NCI-H2196 (cell line): Measurements from ENCODE around the gene EIF2B4.
"Not testable (repeated sequence)": the region's sequence is repeated elsewhere in the genome, so short reads cannot be mapped to it uniquely, and the experiment has no call there.

Source experiments
- DNase-seq: peaks from one replicate; lab custom pipeline; 2025; ENCODE audit not compliant: unreplicated experiment; lab: John Stamatoyannopoulos, UW

EIF2B4 gene

DNA sequence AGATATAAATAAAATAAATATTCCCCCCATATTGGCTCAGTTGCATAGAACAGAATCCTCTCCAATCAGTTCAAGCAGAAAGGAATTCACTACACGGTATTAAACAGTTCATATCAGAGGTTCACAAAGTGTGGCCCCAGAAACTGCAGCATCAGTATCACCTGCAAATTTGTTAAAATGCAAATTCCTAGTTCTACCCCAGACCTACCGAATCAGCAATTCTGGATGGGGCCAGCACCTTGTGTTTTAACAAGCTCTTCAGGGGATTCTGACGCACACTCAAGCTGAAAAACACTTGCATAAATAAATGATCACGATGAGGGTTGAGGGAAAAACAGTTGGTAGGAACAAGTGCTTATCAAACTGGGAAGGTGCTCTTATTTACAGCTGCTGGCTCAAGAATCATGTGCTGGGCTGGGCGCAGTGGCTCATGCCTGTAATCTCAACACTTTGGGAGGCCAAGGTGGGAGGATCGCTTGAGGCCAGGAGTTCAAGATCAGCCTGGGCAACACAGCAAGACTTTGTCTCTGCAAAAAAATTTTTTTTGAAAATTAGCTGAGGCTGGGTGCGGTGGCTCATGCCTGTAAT is 19.9 kb downstream of the EIF2B4 start:
- DNase-seq, result no peak

DNA sequence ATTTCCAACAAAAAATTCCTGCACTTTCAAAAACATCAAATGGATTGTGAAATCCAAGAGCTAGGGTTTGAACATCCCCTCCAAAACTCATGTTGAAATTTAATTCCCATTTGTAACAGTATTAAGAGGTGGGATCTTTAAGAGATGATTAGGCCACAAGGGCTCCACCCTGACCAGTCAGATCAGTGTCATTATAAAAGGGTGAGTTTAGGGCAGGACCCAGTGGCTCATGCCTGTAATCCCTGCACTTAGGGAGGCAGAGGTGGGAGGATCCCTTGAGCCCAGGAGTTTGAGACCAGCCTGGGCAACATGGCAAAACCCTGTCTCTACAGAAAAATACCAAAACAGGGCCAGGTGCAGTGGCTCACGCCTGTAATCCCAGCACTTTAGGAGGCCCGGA is 22.5 kb downstream of the EIF2B4 start:
- DNase-seq, result no peak

DNA sequence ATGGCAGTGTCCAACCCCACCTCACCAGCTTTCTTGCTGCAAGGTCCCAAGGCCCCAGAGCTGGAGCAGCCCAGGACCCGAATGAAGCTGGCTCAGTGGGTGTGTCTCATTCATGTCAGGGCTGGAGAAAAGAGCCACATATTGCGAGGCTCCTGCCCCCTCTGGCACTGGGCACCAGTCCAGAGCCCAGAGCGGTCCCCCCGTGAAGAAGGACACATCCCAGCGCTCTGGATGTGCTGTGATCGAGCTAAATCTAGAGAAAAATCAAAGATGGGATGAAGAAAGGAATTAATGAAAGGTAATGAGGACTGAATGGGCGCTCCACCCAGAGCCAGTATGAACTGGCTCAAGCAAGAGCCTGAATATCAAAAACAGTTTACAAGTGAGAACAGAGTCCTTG is 34.0 kb downstream of the EIF2B4 start:
- no peak for DNase-seq

DNA sequence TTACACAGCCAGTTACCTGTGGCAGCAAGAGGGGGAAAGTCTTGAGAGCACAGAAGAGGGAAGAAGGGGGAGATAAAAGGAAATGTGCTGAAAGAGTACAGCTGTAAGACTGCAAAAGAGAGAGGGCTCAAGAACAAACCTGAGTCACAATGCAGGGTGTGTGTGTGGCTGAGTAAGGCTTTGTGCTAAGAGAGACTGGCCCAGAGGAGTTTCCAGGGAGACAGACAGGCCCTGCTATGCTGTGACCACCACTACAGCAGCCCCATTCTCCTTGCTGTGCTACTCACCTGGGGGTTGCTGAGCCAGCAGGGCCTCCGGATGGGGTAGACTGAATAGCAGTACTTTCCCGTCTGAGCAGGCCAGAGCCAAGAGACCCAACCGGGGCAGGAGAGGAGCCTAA is 34.8 kb downstream of the EIF2B4 start:
- no peak for DNase-seq

DNA sequence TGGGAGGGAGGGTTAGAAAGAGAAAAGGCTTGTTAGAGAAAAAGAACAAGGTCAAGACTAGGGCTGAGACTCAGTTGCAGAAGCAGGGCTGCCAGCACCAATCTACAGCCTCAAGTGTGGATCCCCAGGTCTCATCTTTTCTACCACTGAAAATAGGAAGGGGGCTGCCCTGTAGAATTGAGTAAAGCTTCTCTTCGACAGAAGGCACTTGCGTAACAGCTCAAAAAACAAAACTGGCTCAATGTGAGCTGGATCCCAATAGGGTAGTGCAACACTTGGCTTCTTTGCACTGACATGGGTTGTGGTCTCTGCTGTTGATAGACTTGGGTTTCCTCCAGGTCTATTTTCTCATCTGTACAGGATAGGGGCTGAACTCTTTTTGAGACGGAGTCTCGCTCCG is 45.4 kb downstream of the EIF2B4 start:
- no peak for DNase-seq

DNA sequence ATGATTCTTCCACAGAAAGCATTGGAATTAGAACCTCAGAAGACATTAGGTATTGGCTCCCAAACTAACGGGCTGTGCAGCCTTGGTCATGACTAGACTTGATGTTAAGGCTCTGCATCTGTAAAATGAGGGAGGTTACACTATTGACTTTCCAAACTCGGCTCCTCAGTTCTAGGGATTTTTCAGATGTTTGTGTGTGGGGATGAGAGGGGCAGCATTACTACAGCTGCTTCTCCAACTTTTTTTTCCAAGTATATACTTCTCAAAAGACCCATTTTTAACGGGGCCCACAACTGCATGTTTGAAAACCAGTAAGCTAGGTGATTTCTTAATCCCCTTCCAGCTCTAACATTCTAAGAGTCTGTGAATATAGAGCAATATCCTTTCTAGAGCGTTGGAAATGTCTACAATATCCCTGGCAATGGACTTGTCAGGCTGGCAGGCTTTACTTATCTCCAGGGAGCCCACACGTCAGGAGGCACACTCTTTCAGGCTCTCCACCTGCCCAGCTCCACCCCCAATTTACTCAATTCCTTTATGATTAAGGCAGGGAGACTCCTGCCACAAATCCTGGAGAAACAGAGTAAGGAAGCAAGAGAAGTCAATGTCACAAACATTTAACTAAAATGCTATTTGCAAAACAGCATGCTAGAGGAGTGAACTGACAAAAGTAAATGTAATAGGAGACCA is 46.4 kb downstream of the EIF2B4 start:
- no peak for DNase-seq

DNA sequence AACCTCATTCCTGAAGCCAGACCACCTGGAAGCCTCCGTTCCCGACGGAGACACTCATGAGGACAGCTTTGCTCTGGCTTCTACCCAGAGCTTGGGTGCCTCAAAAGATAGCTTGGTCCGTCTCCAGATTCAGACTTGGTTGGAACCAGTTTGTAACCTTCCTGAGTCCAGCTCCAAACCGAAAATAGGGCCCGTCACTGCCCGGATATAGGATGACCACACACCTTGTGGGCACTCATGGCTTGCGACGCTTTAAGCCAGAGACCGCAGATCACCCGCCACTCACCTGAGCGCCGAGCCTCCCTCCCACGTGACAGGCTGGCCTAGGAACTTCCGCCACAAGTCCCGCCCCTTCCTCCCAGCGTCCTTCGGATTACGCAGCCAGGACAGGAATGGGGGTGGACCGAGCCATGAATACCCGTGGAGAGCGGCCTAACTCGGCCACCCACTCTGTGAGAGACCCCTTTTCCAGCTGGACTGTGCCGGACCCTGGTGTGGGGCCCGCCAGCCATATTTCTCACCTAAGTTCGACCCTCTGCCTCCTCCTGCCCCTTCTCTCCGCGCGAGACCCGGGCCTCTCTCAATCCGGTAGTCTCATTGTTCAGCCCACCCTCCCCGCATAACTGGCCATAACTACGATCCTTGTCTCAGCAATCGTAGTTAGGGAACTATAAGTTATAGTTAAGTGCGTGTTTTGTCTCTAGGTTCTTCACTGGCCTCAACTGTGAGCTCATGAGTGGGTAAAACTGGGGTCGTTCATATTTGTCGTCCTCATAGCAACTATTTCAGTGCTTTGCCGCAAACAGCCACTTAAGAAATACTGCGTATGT is 47.2 kb downstream of the EIF2B4 start, which contains the start of gene MPV17:
TSS of gene MPV17 (minus strand) at position 332 of the 830 bp plus-strand sequence. CDS start 580 bp downstream, outside the sequence.
- peak; percentile 95 for DNase-seq

DNA sequence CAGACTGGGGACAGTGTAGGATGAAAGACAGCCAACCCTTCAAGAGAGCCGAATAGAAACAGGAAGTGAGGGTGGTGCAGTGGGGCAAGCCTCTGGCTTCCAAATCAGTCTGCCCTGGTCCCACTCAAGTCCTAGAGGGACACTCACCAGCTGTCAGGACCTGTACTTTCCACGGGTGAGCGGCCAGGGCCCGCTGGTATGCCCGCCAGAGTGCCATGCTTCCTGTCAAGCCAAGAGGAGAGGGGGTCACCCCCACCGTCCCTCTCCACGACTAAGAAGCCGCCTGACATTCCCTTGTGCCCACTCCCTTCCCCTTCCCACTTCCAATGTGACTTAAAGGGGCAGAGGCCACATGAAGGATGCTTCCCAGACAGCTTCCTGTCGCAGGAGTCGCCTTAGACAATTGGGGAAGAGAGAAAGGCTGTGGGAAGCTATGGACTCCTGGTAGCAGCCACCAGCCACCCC is 47.8 kb downstream of the EIF2B4 start:
- DNase-seq, result no peak

DNA sequence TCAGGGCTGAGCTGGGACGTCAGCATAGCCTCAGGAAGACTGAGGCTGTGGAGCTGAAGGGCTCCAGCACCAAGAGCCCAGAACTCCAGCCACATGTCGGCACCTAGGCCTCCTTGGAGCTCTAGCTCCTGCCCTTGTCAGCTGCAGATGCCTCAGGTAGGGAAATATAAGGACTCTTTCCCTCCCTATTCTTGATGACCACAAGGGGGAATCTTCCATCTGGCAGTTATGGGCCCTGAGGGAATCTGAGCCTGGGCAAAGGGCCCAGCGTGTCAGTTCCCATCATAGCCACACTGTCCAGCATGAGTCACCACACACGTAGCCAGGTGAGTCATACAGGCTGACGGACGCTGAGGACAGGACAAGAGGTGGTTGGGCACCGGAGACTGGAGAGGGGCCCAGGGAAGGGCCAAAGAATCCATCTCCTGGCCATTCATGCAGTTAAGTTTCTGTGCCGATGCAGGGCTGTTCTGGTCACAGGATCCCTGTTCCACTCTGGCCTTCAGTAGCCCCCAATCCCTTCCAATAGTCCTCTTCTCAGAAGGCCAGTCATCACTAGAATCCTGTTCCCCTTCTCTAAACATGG is 49.1 kb downstream of the EIF2B4 start:
- peak; percentile 92 for DNase-seq

DNA sequence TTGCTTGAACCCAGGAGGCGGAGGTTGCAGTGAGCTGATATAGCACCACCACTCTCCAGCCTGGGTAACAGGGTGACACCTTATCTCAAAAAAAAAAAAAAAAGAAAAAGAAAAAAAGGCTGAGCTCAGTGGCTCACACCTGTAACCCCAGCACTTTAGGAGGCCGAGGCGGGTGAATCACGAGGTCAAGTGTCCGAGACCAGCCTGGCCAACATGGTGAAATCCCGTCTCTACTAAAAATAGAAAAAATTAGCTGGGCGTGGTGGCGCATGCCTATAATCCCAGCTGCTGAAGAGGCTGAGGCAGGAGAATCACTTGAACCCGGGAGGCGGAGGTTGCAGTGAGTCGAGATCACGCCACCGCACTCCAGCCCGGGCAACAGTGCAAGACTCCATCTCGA is 50.3 kb downstream of the EIF2B4 start:
- not testable (repeated sequence) for DNase-seq

DNA sequence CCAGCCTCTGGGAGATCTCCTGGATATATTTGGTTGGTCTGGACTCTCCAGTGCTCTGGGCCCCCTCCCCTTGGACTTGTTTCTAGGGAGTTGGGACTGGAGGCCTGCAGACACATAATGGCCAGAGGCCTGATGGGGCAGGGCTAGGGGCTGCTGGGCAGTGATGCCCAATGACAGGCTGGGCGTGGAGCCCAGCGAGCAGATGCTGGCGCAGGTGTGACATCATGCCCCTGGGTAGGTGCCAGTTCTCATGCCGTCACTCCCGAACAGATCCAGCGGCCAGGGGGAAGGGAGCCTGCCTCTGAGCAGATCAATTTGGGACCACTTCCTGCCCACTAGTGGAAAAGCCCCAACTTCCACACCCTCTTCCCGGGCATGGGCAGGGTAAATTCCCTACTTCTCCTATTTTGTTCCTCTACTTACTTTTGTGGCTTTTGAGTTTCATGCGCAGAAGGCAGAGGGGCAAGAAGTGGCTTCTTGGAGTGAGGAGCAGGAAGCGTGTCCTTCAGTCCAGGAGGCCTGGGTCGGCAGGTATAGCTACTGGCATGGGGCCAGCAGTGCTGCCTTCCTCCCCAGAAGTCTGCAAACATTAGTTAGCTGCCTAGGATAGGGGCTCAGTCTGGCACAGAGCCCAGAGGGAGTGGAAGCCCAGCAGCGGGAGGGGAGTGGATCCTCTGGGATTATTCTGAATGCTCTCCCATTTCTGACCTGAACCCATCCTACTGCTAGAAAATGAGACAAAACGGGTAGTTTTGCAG is 53.3 kb downstream of the EIF2B4 start:
- peak; percentile 76 for DNase-seq

DNA sequence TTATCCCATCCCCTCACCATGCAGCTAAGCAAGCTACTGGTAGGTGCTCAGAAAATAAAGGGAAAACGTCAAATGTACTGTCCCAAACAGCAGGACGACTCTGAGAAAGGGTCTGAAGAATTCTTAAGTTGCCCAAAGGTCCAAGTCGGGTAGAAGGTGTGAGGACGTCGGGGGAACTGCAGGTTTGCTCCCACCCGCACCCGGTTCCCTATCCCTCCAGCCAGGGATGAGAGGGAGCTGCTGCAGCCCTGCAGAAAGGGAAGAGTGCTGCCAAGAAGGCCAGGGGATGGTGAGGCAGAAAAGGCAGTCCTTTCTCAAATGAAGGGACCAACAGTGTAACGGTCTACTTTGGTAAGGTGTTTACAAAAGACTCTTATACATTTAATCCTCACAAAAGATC is 55.0 kb downstream of the EIF2B4 start:
- no peak for DNase-seq

DNA sequence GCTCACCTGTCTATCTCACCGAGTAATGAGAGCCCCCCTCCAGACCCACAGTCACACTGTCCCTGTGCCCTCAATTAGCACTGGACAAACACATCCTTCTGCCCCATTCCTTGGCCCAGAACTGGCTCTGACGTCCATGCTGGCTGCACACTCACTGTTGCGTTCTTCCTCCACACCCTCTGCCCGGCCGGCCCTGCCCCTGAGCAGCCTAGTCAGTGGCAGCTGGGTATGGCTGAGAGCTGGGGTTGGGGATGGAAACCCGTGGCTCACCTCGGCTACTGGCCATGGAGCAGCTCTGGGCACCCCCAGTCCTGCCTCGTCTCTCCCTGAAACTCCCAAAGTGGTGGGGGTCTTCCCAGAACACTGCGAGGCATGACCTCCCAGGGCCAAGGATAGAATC is 55.4 kb downstream of the EIF2B4 start:
- DNase-seq, result no peak
